Nephron progenitor cell (in vitro differentiated cells): ENCODE data around the gene MLC1.

ENCODE experiments used
- DNase-seq: peaks from one replicate; pipeline ENCODE4 v3.0.0; 2021
- H3K27ac Mint-ChIP-seq: 2 replicates; pipeline ENCODE4 v1.8.0; 2021; ENCODE audit warnings: mild to moderate bottlenecking, moderate library complexity, mixed read lengths
- H3K27me3 Mint-ChIP-seq: 2 replicates; pipeline ENCODE4 v1.8.0; 2021; ENCODE audit warnings: mild to moderate bottlenecking, low read depth, mixed read lengths; ENCODE audit not compliant: poor library complexity
- H3K36me3 Mint-ChIP-seq: 2 replicates; pipeline ENCODE4 v1.8.0; 2021; ENCODE audit warnings: low read depth, mixed read lengths
- H3K4me1 Mint-ChIP-seq: 2 replicates; pipeline ENCODE4 v1.8.0; 2021; ENCODE audit warnings: mixed read lengths
- H3K4me3 Mint-ChIP-seq: 2 replicates; pipeline ENCODE4 v1.8.0; 2021; ENCODE audit warnings: mild to moderate bottlenecking, moderate library complexity, mixed read lengths
- H3K9me3 Mint-ChIP-seq: 2 replicates; pipeline ENCODE4 v1.8.0; 2021; ENCODE audit warnings: mild to moderate bottlenecking, moderate library complexity, mixed read lengths
- CTCF ChIP-seq: fragments of 200-600 bp; sonication (generic); IDR thresholded peaks from 2 replicates; pipeline ENCODE4 v1.5.0; 2021; ENCODE audit warnings: antibody characterized with exemption

The MLC1 gene

GRCh38 chr22:50018608-50019285 lies 66.5 kb downstream of the MLC1 start:
- Mint-ChIP-seq H3K36me3 (no peaks in the 10 kb centered on the region), H3K4me3 (no peak overlapping the region), H3K4me1 (no peaks in the 10 kb centered on the region), H3K27me3 (peaks cover 15% of the 10 kb centered on the region), H3K27ac (no peak overlapping the region), H3K9me3 (no peaks in the 10 kb centered on the region)
- DNase-seq: no peak
- no peak for TF ChIP-seq CTCF

GRCh38 chr22:50017701-50018224 lies 67.5 kb downstream of the MLC1 start:
- TF ChIP-seq CTCF: no peak
- H3K4me3 Mint-ChIP-seq: no peak overlapping the region
- DNase-seq: no peak
- H3K27me3 Mint-ChIP-seq: peaks cover 20% of the 10 kb centered on the region
- H3K27ac Mint-ChIP-seq: no peak overlapping the region
- H3K4me1 Mint-ChIP-seq: no peaks in the 10 kb centered on the region
- no peaks in the 10 kb centered on the region for H3K36me3 Mint-ChIP-seq
- no peaks in the 10 kb centered on the region for H3K9me3 Mint-ChIP-seq

DNA sequence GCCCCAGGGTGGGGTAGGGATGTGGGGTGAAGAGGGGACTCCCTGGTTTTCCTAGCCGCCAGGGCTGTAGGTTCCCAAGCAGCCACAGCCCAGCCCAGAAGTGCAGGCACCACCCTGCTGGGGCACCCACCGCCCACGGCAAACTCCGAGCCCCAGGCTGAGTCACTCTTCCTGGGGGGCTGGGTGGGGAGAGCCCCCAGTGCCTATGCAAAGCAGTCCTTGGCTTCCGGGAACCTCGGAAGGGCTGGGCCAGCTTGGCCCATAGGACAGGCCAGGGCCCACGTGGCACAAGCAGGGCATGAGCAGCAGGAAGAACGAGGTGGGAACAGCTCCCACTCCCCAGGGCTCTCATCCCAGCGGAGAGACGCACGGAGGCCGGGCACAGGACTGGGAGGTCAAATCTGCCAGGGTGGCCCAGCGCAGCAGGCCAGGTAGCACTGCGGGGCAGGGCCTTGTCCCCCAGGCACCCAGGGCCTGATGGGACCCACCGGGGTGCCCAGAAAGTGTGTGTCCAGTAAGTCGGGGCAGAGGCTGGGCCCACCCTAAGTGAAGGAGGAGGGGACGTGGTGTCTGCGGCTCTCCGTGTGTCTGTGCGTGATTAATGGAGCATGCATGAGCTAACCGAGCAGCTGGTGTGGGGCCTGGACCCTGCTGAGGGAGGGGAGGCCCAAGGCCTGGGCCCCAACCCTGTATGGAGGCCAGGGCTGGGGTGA lies 68.1 kb downstream of the MLC1 start:
- Mint-ChIP-seq H3K4me1 (no peaks in the 10 kb centered on the region), H3K27me3 (peaks cover 26% of the 10 kb centered on the region), H3K9me3 (no peaks in the 10 kb centered on the region), H3K4me3 (no peak overlapping the region), H3K36me3 (no peaks in the 10 kb centered on the region), H3K27ac (no peak overlapping the region)
- no peak for TF ChIP-seq CTCF
- no peak for DNase-seq

GRCh38 chr22:50016308-50016987 lies 68.8 kb downstream of the MLC1 start:
- H3K9me3 Mint-ChIP-seq: no peaks in the 10 kb centered on the region
- no peak for TF ChIP-seq CTCF

GRCh38 chr22:50015451-50016307 lies 69.5 kb downstream of the MLC1 start:
- Mint-ChIP-seq H3K27ac (no peak overlapping the region), H3K36me3 (no peaks in the 10 kb centered on the region), H3K27me3 (peaks cover 39% of the 10 kb centered on the region), H3K4me1 (peaks cover 7% of the 10 kb centered on the region), H3K4me3 (no peak overlapping the region), H3K9me3 (no peaks in the 10 kb centered on the region)
- TF ChIP-seq CTCF: no peak
- peak; percentile 8 for DNase-seq

More at GRCh38 chr22:50016308-50016987, 68.8 kb downstream of the MLC1 start:
- Mint-ChIP-seq H3K4me1 (peaks cover 4% of the 10 kb centered on the region), H3K36me3 (no peaks in the 10 kb centered on the region), H3K27me3 (peaks cover 33% of the 10 kb centered on the region), H3K4me3 (no peak overlapping the region), H3K27ac (no peak overlapping the region)
- DNase-seq: no peak
